ENCODE measurements around the gene LRRC8C. TPM values are rescaled to one million over a fixed set of nuclear protein-coding genes. Genes with fewer than 3 reads are reported as not detected.

The LRRC8C gene
- total RNA-seq, 2 experiments from 2014 or later: 28.4 to 30.2 TPM

DNA sequence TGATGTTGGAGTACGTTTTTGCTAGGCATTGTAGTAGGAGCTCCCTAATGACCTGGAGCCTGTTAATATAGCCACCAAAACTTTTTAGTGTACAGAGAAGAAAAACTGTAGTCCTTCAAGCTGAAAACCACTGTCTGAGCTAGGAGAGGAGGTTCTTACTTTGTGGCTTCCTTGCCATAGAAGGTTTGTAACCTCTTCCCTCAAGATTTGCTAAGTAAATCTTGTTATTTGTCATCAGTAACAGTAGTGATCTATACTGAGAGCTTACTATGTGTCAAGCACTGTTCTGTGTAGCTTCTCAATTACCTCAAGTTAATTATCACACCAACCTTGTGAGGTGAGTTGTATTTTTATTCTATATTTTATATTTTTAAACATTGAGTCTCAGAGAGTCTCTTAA, 21.2 kb upstream of the LRRC8C start:
- peaks cover 92% of the 10 kb centered on the region for H3K4me1 Mint-ChIP-seq (ENCODE audit: low read depth)
- H3K36me3 Mint-ChIP-seq (ENCODE audit: low read depth): peaks cover 12% of the 10 kb centered on the region
- DNase-seq (peak in 3 of 14 experiments; percentile 56 to 66 (median 61)), ATAC-seq (ENCODE audit: poor library complexity) (peak; percentile 21)
- no peaks in the 10 kb centered on the region for H3K27me3 ChIP-seq (ENCODE audit: control insufficient read depth in 1 of 2, insufficient read depth in 2 of 2, low read length in 2 of 2)
- H3K27ac ChIP-seq (ENCODE audit: low read depth in 1 of 2, low read length in 2 of 2): peak overlapping the region; percentile 42 to 91
- TF ChIP-seq, protein P1, sequence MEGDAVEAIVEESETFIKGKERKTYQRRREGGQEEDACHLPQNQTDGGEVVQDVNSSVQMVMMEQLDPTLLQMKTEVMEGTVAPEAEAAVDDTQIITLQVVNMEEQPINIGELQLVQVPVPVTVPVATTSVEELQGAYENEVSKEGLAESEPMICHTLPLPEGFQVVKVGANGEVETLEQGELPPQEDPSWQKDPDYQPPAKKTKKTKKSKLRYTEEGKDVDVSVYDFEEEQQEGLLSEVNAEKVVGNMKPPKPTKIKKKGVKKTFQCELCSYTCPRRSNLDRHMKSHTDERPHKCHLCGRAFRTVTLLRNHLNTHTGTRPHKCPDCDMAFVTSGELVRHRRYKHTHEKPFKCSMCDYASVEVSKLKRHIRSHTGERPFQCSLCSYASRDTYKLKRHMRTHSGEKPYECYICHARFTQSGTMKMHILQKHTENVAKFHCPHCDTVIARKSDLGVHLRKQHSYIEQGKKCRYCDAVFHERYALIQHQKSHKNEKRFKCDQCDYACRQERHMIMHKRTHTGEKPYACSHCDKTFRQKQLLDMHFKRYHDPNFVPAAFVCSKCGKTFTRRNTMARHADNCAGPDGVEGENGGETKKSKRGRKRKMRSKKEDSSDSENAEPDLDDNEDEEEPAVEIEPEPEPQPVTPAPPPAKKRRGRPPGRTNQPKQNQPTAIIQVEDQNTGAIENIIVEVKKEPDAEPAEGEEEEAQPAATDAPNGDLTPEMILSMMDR (IDR thresholded peaks at IDR 0.05): no peak
- intact Hi-C loops (cut with DNase I, micrococcal nuclease): loop anchor here in 1 of 2 experiments (2.0 kb wide), 1 partner anchor 47 kb away; no protein-coding TSS in a partner anchor
- H3K9me3 ChIP-seq (ENCODE audit: control insufficient read depth in 1 of 2, insufficient read depth in 1 of 2, low read length in 2 of 2): no peaks in the 10 kb centered on the region
- peak overlapping the region; percentile 51 for H3K4me3 ChIP-seq (ENCODE audit: low read length)
- peak overlapping the region; percentile 99 for H3K27ac Mint-ChIP-seq
- H3K4me3 Mint-ChIP-seq: peak overlapping the region; percentile 88
- no peaks in the 10 kb centered on the region for H3K27me3 Mint-ChIP-seq
- no peaks in the 10 kb centered on the region for H3K9me3 Mint-ChIP-seq
- no peaks in the 10 kb centered on the region for H3K36me3 ChIP-seq (ENCODE audit: insufficient read depth, low read length)
- peaks cover 78% of the 10 kb centered on the region for H3K4me1 ChIP-seq (ENCODE audit: insufficient read depth, low read length)
- ChIA-PET CTCF (interaction anchor here (1.0 to 5.2 kb wide), 9 partner anchors 9 to 151 kb away, joined by 3 to 84 read pairs (median 8); partner anchors contain the start of gene LRRC8C), POLR2A (interaction anchor here (0.6 to 18.0 kb wide), 25 partner anchors 7 to 608 kb away, joined by 3 to 683 read pairs (median 8); partner anchors contain the start of genes LRRC8B, LRRC8C and LRRC8D)

DNA sequence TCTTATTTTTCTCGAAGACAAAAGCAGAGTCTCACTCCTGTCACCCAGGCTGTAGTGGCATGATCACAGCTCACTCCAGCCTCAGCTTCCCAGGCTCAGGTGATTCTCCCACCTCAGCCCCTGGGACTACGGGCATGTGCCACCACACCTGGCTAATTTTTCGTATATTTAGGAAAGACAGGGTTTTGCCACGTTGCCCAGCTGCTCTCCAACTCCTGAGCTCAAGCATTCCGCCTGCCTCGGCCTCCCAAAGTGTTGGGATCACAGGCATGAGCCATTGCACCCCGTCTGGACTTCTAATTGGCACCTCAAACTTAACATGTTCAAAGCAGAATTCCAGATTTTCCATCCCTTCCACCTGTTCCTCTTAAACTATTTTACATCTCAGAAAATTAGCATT, 19.0 kb upstream of the LRRC8C start:
- Mint-ChIP-seq H3K27me3 (no peaks in the 10 kb centered on the region), H3K4me1 (ENCODE audit: low read depth) (peaks cover 89% of the 10 kb centered on the region), H3K27ac (peak overlapping the region; percentile 99), H3K9me3 (peaks cover 4% of the 10 kb centered on the region), H3K36me3 (ENCODE audit: low read depth) (peaks cover 32% of the 10 kb centered on the region), H3K4me3 (peak overlapping the region; percentile 62)
- intact Hi-C loops (cut with DNase I, micrococcal nuclease): no loop called here
- ChIA-PET POLR2A (interaction anchor here (1.0 to 18.0 kb wide), 3 partner anchors 11 to 149 kb away, joined by 3 to 683 read pairs (median 3); partner anchors contain the start of gene LRRC8C), CTCF (interaction anchor here (0.6 to 1.7 kb wide), 6 partner anchors 9 to 150 kb away, joined by 3 to 6 read pairs (median 4); no protein-coding TSS in a partner anchor)
- H3K27ac ChIP-seq (ENCODE audit: low read depth in 1 of 2, low read length in 2 of 2): no peak overlapping the region
- TF ChIP-seq, protein P1 (IDR thresholded peaks at IDR 0.05): no peak
- DNase-seq (no peak), ATAC-seq (ENCODE audit: poor library complexity) (no peak)
- H3K9me3 ChIP-seq (ENCODE audit: control insufficient read depth in 1 of 2, insufficient read depth in 1 of 2, low read length in 2 of 2): peaks cover 0 to 11% of the 10 kb centered on the region in 2 experiments
- H3K4me1 ChIP-seq (ENCODE audit: insufficient read depth, low read length): peaks cover 60% of the 10 kb centered on the region
- peaks cover 8% of the 10 kb centered on the region for H3K36me3 ChIP-seq (ENCODE audit: insufficient read depth, low read length)
- H3K4me3 ChIP-seq (ENCODE audit: low read length): no peak overlapping the region
- no peaks in the 10 kb centered on the region for H3K27me3 ChIP-seq (ENCODE audit: control insufficient read depth in 1 of 2, insufficient read depth in 2 of 2, low read length in 2 of 2)

DNA sequence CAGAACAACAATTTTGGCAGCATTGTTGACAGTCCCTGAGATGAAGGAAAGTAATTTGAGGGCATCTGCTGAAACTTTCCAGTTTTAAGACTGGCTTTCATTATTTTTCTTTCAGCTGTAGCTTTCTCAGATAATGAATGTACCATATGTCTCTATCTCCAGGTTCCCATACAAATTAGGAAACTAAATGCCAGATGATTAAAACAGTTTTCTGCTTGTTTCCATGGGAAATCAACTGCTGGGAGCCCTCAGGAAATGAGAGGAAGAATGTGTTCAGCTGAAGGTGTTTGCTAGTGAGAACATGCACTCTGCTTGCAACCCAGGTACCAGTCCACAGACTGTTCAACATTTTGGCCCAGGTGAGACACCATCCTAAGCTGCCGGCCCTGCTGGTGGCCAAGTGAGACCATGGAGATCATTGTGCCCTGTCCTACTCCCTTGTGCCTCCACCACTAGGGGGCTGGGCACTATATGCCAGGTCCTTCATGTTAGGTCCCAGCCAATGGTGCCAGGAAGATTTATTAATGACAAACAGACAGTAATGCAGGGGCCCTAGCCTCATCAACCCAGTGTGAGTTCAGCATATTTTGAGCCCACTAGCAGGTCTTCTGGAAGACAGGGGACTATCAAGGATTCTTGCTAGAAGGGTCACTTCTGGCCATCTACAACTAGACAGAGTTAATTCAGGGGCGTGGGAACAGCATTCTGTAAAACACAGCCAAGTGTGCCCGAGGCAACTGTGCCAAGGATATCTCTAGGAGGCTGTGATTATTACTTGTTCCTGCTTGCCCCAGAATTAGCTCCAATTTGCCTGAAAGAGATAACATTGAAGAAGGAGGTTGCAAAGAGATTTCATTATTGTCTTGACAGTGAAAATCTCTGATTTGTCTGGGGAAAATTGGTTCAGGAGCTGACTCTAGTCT, 17.0 kb upstream of the LRRC8C start:
- peaks cover 90% of the 10 kb centered on the region for H3K4me1 Mint-ChIP-seq (ENCODE audit: low read depth)
- ChIA-PET CTCF (interaction anchor here (1.4 to 3.0 kb wide), 4 partner anchors 11 to 147 kb away, joined by 3 to 9 read pairs (median 8); no protein-coding TSS in a partner anchor), POLR2A (interaction anchor here (0.6 to 5.6 kb wide), 8 partner anchors 7 to 346 kb away, joined by 3 to 71 read pairs (median 4); partner anchors contain the start of gene LRRC8C)
- H3K27ac ChIP-seq (ENCODE audit: low read depth in 1 of 2, low read length in 2 of 2): no peak overlapping the region
- H3K36me3 ChIP-seq (ENCODE audit: insufficient read depth, low read length): peaks cover 8% of the 10 kb centered on the region
- H3K4me3 Mint-ChIP-seq: no peak overlapping the region
- H3K4me3 ChIP-seq (ENCODE audit: low read length): no peak overlapping the region
- H3K27ac Mint-ChIP-seq: peak overlapping the region; percentile 99
- H3K36me3 Mint-ChIP-seq (ENCODE audit: low read depth): peaks cover 48% of the 10 kb centered on the region
- ATAC-seq (ENCODE audit: poor library complexity) (no peak), DNase-seq (peak in 3 of 14 experiments; percentile 48 to 66 (median 56))
- peaks cover 4% of the 10 kb centered on the region for H3K9me3 Mint-ChIP-seq
- no peaks in the 10 kb centered on the region for H3K27me3 Mint-ChIP-seq
- intact Hi-C loops (cut with DNase I, micrococcal nuclease): no loop called here
- peaks cover 42% of the 10 kb centered on the region for H3K4me1 ChIP-seq (ENCODE audit: insufficient read depth, low read length)
- H3K27me3 ChIP-seq (ENCODE audit: control insufficient read depth in 1 of 2, insufficient read depth in 2 of 2, low read length in 2 of 2): no peaks in the 10 kb centered on the region
- peaks cover 0 to 11% of the 10 kb centered on the region in 2 experiments for H3K9me3 ChIP-seq (ENCODE audit: control insufficient read depth in 1 of 2, insufficient read depth in 1 of 2, low read length in 2 of 2)
- TF ChIP-seq, protein P1 (IDR thresholded peaks at IDR 0.05): peak; percentile 17

Measured in CD4-positive, alpha-beta T cell (primary cell).